C4-2B (cell line): ENCODE measurements around the gene GPR162.

Experiments
- H3K27ac ChIP-seq: fragments of 450-650 bp; 2 replicates; pipeline ENCODE4 v1.5.1; 2017
- ZFX ChIP-seq: fragments of 450-650 bp; IDR thresholded peaks from 2 replicates; pipeline ENCODE4 v1.6.1; 2017
- TF ChIP-seq, protein P1 (sequence below): fragments of 450-650 bp; conservative IDR thresholded peaks from 2 replicates; pipeline ENCODE4 v1.5.1; 2017; ENCODE audit warnings: mild to moderate bottlenecking

Gene GPR162

GRCh38 chr12:6842075-6842474, 20.5 kb downstream of the GPR162 start:
- TF ChIP-seq, protein P1, sequence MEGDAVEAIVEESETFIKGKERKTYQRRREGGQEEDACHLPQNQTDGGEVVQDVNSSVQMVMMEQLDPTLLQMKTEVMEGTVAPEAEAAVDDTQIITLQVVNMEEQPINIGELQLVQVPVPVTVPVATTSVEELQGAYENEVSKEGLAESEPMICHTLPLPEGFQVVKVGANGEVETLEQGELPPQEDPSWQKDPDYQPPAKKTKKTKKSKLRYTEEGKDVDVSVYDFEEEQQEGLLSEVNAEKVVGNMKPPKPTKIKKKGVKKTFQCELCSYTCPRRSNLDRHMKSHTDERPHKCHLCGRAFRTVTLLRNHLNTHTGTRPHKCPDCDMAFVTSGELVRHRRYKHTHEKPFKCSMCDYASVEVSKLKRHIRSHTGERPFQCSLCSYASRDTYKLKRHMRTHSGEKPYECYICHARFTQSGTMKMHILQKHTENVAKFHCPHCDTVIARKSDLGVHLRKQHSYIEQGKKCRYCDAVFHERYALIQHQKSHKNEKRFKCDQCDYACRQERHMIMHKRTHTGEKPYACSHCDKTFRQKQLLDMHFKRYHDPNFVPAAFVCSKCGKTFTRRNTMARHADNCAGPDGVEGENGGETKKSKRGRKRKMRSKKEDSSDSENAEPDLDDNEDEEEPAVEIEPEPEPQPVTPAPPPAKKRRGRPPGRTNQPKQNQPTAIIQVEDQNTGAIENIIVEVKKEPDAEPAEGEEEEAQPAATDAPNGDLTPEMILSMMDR = no peak
- no peak for TF ChIP-seq ZFX
- H3K27ac ChIP-seq = no peak overlapping the region

DNA sequence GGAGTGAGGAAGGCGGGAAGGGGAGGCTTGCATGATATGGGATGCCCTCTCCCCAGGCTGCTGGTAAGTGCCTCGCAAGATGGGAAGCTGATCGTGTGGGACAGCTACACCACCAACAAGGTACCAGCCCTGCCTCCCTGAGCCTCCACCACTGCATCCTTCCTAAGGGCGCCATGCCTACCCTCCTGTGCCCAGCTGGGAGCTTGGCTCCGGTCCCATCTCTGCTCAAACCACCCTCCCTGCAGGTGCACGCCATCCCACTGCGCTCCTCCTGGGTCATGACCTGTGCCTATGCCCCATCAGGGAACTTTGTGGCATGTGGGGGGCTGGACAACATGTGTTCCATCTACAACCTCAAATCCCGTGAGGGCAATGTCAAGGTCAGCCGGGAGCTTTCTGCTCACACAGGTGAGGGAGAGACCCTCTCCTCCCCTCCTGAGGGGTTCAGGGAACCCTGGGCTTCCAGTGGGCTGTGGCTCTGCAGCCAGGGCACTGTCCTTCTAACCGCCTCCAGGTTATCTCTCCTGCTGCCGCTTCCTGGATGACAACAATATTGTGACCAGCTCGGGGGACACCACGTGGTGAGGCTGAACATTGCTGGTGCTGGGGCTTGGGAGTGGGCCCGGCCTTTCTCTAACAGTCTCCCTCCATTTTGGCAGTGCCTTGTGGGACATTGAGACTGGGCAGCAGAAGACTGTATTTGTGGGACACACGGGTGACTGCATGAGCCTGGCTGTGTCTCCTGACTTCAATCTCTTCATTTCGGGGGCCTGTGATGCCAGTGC, 21.7 kb downstream of the GPR162 start:
- no peak overlapping the region for H3K27ac ChIP-seq

DNA sequence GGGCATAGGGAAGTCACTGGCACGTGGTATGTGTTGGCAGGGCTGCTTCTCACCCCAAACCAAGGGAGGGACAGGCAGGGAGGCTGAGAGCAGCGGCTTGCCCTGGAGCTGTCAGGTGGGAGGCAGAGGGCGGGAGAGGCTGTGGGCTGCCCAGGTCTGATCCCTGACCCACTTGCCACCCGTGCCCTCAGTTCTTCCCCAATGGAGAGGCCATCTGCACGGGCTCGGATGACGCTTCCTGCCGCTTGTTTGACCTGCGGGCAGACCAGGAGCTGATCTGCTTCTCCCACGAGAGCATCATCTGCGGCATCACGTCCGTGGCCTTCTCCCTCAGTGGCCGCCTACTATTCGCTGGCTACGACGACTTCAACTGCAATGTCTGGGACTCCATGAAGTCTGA, 23.8 kb downstream of the GPR162 start:
- H3K27ac ChIP-seq = no peak overlapping the region

More for the DNA sequence above, 21.7 kb downstream of the GPR162 start:
- TF ChIP-seq, protein P1 = no peak; the same call in 1 of the 2 replicates
- TF ChIP-seq ZFX = no peak

GRCh38 chr12:6846316-6846869, 24.8 kb downstream of the GPR162 start:
- TF ChIP-seq, protein P1 = no peak
- TF ChIP-seq ZFX = no peak
- H3K27ac ChIP-seq = no peak overlapping the region

More for the DNA sequence above, 23.8 kb downstream of the GPR162 start:
- no peak for TF ChIP-seq ZFX
- TF ChIP-seq, protein P1 = no peak

DNA sequence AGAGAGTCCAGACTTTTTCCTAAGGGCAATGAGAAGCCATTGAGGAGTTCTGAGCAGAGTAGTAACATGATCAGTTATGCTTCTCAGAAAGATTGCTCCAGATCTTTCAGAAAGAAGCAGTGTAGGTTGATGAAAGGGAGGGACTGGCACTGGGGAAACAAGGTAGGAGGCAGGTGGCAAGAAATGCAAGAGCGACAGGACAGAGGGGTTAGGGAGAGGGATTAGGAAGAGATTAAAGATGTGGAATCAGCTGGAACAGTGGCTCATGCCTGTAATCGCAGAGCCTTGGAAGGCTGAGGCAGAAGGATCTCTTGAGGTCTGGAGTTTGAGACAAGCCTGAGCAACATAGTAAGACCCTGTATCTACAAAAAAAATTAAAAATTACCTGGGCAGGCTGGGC, 26.1 kb downstream of the GPR162 start:
- TF ChIP-seq ZFX = no peak
- TF ChIP-seq, protein P1 = no peak

GRCh38 chr12:6849427-6849826, 27.8 kb downstream of the GPR162 start:
- H3K27ac ChIP-seq = no peak overlapping the region
- TF ChIP-seq, protein P1 = no peak
- no peak for TF ChIP-seq ZFX

More for the DNA sequence above, 26.1 kb downstream of the GPR162 start:
- H3K27ac ChIP-seq = no peak overlapping the region

- H3K27ac ChIP-seq = peak overlapping the region; percentile 92
- no peak for TF ChIP-seq ZFX
- TF ChIP-seq, protein P1 = no peak
Measured at GRCh38 chr12:6849976-6850560, 28.4 kb downstream of the GPR162 start.
